PFSK-1 (cell line): ENCODE data around the gene MRS2.

Experiments used
- FOXP2 ChIP-seq: optimal IDR thresholded peaks from 2 replicates; pipeline ENCODE3; 2011; ENCODE audit warnings: borderline replicate concordance, control low read depth, inconsistent platforms; ENCODE audit not compliant: insufficient read depth; ENCODE audit errors: extremely low read length, extremely low read depth
- POLR2AphosphoS5 ChIP-seq: IDR thresholded peaks from 2 replicates; pipeline ENCODE4 v1.6.1; 2012; ENCODE audit warnings: low read depth, mild to moderate bottlenecking, control low read depth, low read length, moderate library complexity
- SIN3A ChIP-seq: IDR thresholded peaks from 2 replicates; pipeline ENCODE4 v1.6.1; 2012; ENCODE audit warnings: mild to moderate bottlenecking, low read length, moderate library complexity, borderline replicate concordance; ENCODE audit not compliant: insufficient read depth
- TAF1 ChIP-seq: IDR thresholded peaks from 2 replicates; pipeline ENCODE4 v1.6.1; 2012; ENCODE audit warnings: low read length, control low read depth, borderline replicate concordance; ENCODE audit not compliant: insufficient read depth
- TF ChIP-seq, protein P1 (sequence below), 2 experiments: IDR thresholded peaks; 2 replicates each; pipeline versions ENCODE4 v1.6.1 to v1.8.0; 2011 to 2012; ENCODE audit warnings: low read depth in 2 of 2, low read length in 2 of 2, control low read depth in 1 of 2, inconsistent platforms in 1 of 2, mild to moderate bottlenecking in 1 of 2, moderate library complexity in 1 of 2; ENCODE audit not compliant: insufficient read depth in 1 of 2

Gene MRS2

DNA sequence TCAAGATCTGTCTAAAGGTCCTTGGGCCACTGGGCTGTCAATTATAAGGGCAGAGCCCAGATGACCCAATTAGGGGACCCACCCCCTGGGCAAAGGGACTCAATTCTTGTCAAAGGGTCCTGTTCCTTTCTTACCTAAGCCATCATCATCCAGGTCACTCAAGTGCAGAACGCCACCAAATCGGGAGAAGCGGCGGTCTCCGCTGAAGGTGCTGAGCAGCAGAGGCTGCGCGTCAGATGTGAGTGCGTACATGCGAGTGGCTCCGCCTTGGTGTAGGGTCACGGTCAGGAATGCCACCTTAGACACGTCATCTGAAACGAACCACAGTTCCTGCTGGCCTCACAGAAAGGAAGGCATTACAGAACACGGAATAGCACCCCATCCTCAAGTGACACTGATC lies 34.2 kb downstream of the MRS2 start:
- TF ChIP-seq, protein P1, sequence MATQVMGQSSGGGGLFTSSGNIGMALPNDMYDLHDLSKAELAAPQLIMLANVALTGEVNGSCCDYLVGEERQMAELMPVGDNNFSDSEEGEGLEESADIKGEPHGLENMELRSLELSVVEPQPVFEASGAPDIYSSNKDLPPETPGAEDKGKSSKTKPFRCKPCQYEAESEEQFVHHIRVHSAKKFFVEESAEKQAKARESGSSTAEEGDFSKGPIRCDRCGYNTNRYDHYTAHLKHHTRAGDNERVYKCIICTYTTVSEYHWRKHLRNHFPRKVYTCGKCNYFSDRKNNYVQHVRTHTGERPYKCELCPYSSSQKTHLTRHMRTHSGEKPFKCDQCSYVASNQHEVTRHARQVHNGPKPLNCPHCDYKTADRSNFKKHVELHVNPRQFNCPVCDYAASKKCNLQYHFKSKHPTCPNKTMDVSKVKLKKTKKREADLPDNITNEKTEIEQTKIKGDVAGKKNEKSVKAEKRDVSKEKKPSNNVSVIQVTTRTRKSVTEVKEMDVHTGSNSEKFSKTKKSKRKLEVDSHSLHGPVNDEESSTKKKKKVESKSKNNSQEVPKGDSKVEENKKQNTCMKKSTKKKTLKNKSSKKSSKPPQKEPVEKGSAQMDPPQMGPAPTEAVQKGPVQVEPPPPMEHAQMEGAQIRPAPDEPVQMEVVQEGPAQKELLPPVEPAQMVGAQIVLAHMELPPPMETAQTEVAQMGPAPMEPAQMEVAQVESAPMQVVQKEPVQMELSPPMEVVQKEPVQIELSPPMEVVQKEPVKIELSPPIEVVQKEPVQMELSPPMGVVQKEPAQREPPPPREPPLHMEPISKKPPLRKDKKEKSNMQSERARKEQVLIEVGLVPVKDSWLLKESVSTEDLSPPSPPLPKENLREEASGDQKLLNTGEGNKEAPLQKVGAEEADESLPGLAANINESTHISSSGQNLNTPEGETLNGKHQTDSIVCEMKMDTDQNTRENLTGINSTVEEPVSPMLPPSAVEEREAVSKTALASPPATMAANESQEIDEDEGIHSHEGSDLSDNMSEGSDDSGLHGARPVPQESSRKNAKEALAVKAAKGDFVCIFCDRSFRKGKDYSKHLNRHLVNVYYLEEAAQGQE (IDR thresholded peaks at IDR 0.05; ENCODE audit: insufficient read depth in 1 of 2, low read depth in 2 of 2, low read length in 2 of 2) = no peak
- TF ChIP-seq TAF1 (no peak), SIN3A (no peak), FOXP2 (no peak), POLR2AphosphoS5 (no peak)

DNA sequence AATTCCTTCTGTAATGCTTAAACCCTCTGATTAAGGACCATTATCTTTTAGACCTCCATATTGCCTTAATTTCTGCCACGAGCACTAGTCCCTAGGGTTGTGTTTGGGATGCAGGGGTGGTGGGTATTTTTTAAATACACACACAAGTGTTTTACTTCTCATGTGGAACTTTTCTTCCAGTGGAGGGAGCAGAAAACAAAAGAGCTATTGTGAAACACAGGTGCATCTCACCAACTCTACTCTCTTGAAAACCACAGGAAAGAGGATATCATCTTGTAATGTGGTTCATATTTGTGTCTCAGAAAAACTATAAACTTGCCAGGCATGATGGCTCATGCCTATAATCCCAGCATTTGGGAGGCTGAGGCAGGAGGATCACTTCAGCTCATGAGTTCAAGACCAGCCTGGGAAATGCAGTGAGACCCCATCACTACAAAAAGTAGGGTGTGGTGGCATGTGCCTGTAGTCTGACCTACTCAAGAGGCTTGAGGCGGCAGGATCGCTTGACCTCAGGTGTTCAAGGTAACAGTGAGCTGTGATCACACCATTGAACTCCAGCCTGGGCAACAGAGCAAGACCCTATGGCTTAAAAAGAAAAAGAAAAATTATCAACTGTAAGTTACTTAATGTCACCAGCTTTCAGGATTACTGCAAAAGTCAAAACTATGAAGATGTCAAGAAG lies 37.3 kb downstream of the MRS2 start:
- TF ChIP-seq SIN3A (no peak), POLR2AphosphoS5 (no peak), TAF1 (no peak), FOXP2 (no peak)
- TF ChIP-seq, protein P1 (IDR thresholded peaks at IDR 0.05; ENCODE audit: insufficient read depth in 1 of 2, low read depth in 2 of 2, low read length in 2 of 2) = no peak

DNA sequence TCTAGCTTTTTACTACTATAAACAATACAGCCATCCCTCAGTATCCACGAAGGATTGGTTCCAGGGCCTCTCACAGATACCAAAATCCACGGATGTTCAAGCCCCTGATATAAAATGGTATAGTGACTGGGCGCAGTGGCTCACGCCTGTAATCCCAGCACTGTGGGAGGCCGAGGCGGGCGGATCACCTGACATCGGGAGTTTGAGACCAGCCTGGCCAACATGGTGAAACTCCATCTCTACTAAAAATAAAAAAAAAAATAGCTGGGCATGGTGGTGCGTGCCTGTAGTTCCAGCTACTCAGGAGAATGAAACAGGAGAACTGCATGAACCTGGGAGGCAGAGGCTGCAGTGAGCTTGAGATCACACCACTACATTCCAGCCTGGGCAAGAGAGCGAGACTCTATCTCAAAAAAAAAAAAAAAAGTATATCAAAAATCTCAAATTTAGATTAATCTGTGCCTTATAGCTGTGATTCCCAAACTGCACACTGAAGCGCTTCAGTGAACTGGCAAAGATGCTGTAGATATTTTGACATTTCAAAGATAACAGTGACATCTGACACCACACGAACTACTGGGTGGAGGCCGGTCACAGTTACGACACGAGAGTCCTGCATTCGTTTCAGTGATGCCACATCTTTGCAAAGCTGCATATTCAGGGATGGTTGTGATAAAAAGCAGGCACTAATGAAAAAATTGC lies 38.3 kb downstream of the MRS2 start:
- TF ChIP-seq, protein P1 (IDR thresholded peaks at IDR 0.05; ENCODE audit: insufficient read depth in 1 of 2, low read depth in 2 of 2, low read length in 2 of 2) = no peak
- no peak for TF ChIP-seq SIN3A

DNA sequence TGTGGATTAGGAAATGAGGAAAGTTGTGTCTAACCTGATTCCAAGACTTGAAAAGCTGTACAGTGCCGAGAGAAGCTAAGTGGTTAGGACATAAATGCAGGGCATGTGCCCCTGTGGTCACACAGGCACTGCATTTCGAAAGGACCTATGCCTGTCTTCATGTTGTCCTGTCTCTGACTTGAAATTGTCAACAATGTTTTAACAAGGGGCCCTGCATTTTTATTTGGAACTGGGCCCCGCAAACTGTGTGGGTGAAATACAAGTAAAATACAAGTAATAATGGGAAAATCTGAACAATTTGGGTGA lies 38.8 kb downstream of the MRS2 start:
- TF ChIP-seq TAF1 (no peak), SIN3A (no peak), POLR2AphosphoS5 (no peak), FOXP2 (no peak)
- TF ChIP-seq, protein P1 (IDR thresholded peaks at IDR 0.05; ENCODE audit: insufficient read depth in 1 of 2, low read depth in 2 of 2, low read length in 2 of 2) = no peak
